B cell (primary cell): ENCODE data around the gene AOPEP. TPM values are rescaled to one million over a fixed set of nuclear protein-coding genes. Genes with fewer than 3 reads are reported as not detected.

Experiments used
- ATAC-seq: fragments of 200-7000 bp; cut with Tn5 transposase; one replicate; pipeline ENCODE4 v1.10.0; 2021; ENCODE audit warnings: low read depth, mild to moderate bottlenecking, moderate number of reproducible peaks, moderate library complexity
- CTCF ChIA-PET: fragments of 350-600 bp; sonication (Branson Sonifier 250); formaldehyde crosslinking; loops from one replicate; lab custom pipeline; 2021; ENCODE audit warnings: antibody characterized with exemption, inconsistent platforms; lab: Charles Lee
- POLR2A ChIA-PET: fragments of 350-600 bp; sonication (Branson Sonifier 250); formaldehyde crosslinking; loops from one replicate; lab custom pipeline; 2021; ENCODE audit warnings: antibody characterized with exemption; lab: Charles Lee
- DNase-seq: peaks from one replicate; pipeline ENCODE4 v3.0.0; 2013
- H2AFZ ChIP-seq: 2 replicates; pipeline ENCODE4 v1.6.1; 2012; ENCODE audit warnings: mild to moderate bottlenecking, low read depth, low read length; ENCODE audit not compliant: insufficient read depth, poor library complexity, severe bottlenecking
- H3K27ac ChIP-seq, 2 donors: 1 replicate in 1 of 2; 2 replicates in 1 of 2; pipeline ENCODE4 v1.5.1; 2012 to 2013; ENCODE audit warnings: low read length in 2 of 2, mild to moderate bottlenecking in 2 of 2, moderate library complexity in 1 of 2
- H3K27me3 ChIP-seq, 4 experiments: fragments of 200-600 bp in 1 of 4; sonication (generic) in 1 of 4; replicated peaks in 1 of 4; 1 replicate in 2 of 4; 2 replicates in 2 of 4; pipeline versions ENCODE4 v1.6.1 to v1.7.0; 2013 to 2016; ENCODE audit warnings: low read length in 3 of 4, mild to moderate bottlenecking in 2 of 4, mixed read lengths in 1 of 4, moderate library complexity in 1 of 4; ENCODE audit not compliant: insufficient read depth in 4 of 4, control insufficient read depth in 3 of 4; ENCODE audit errors: control extremely low read depth in 1 of 4
- H3K36me3 ChIP-seq, 2 experiments: replicated peaks in 1 of 2; 1 replicate in 1 of 2; 2 replicates in 1 of 2; pipeline versions ENCODE4 v1.6.1 to v1.7.1; 2013; ENCODE audit warnings: low read length in 1 of 2; ENCODE audit not compliant: insufficient read depth in 2 of 2, control insufficient read depth in 1 of 2; ENCODE audit errors: control extremely low read depth in 1 of 2, extremely low read depth in 1 of 2
- H3K4me1 ChIP-seq, 2 donors: fragments of 200-600 bp in 1 of 2; sonication (generic) in 1 of 2; 1 replicate in 1 of 2; 2 replicates in 1 of 2; pipeline versions ENCODE4 v1.5.1 to v1.6.1; 2013 to 2017; ENCODE audit warnings: low read length in 2 of 2; ENCODE audit not compliant: control insufficient read depth in 2 of 2, insufficient read depth in 2 of 2
- H3K4me2 ChIP-seq: replicated peaks from 2 replicates; pipeline ENCODE3; 2012; ENCODE audit warnings: mild to moderate bottlenecking, low read depth, low read length; ENCODE audit not compliant: poor library complexity, severe bottlenecking
- H3K4me3 ChIP-seq, 5 experiments: fragments of 200-600 bp in 1 of 5; sonication (generic) in 1 of 5; 1 replicate in 3 of 5; 2 replicates in 2 of 5; pipeline versions ENCODE4 v1.5.1 to v1.7.0; 2011 to 2016; ENCODE audit warnings: low read length in 4 of 5, mild to moderate bottlenecking in 4 of 5, low read depth in 2 of 5, control low read depth in 1 of 5, moderate library complexity in 1 of 5; ENCODE audit not compliant: insufficient read depth in 1 of 5; ENCODE audit errors: control extremely low read depth in 1 of 5, extremely low read depth in 1 of 5
- H3K79me2 ChIP-seq: fragments of 200-600 bp; sonication (generic); one replicate; pipeline ENCODE4 v1.6.0; 2016; ENCODE audit warnings: low read length; ENCODE audit not compliant: control insufficient read depth, insufficient read depth
- H3K9ac ChIP-seq: fragments of 200-600 bp; sonication (generic); 2 replicates; pipeline ENCODE4 v1.6.1; 2017; ENCODE audit warnings: mild to moderate bottlenecking, low read length, moderate library complexity
- H3K9me3 ChIP-seq, 3 donors: one replicate each; pipeline versions ENCODE4 v1.6.1 to v1.7.1; 2013; ENCODE audit warnings: low read length in 2 of 3; ENCODE audit not compliant: control insufficient read depth in 2 of 3, insufficient read depth in 1 of 3; ENCODE audit errors: control extremely low read depth in 1 of 3
- H4K20me1 ChIP-seq: 2 replicates; pipeline ENCODE4 v1.6.0; 2012; ENCODE audit warnings: mild to moderate bottlenecking, low read length; ENCODE audit not compliant: insufficient read depth, control insufficient read depth, poor library complexity, severe bottlenecking
- H3K27ac Mint-ChIP-seq: one replicate; pipeline ENCODE4 v1.8.0; 2021; ENCODE audit warnings: mixed read lengths
- H3K27me3 Mint-ChIP-seq: one replicate; pipeline ENCODE4 v1.8.0; 2021; ENCODE audit warnings: mixed read lengths
- H3K4me1 Mint-ChIP-seq: one replicate; pipeline ENCODE4 v1.8.0; 2021; ENCODE audit warnings: mixed read lengths
- H3K4me3 Mint-ChIP-seq: one replicate; pipeline ENCODE4 v1.8.0; 2021; ENCODE audit warnings: mixed read lengths
- H3K9me3 Mint-ChIP-seq: one replicate; pipeline ENCODE4 v1.8.0; 2022; ENCODE audit warnings: mixed read lengths; ENCODE audit not compliant: insufficient read depth
- CTCF ChIP-seq: fragments of 200-600 bp; IDR thresholded peaks from one replicate; pipeline ENCODE4 v1.8.0; 2022; ENCODE audit warnings: antibody characterized with exemption, mild to moderate bottlenecking
- EZH2 ChIP-seq: IDR thresholded peaks from 2 replicates; pipeline ENCODE4 v1.6.1; 2012; ENCODE audit warnings: borderline replicate concordance, low read depth, mild to moderate bottlenecking, moderate library complexity, low read length; ENCODE audit not compliant: insufficient read depth, poor library complexity, severe bottlenecking
- WGBS: methylation state at CpG from one replicate; pipeline ENCODE4 v1.1.5; 2013; ENCODE audit warnings: missing lambda C conversion rate; ENCODE audit not compliant: insufficient coverage; 5-methylcytosine and 5-hydroxymethylcytosine counted together
- intact Hi-C: fragments of 100-400 bp; cut with micrococcal nuclease; formaldehyde crosslinking; loops from one replicate; pipeline ENCODE4 v1.10.0; 2022
- polyA plus RNA-seq: library from polyadenylated mRNA; depleted of rRNA; stranded (reverse); fragments of >200 nt; gene quantifications from 2 replicates; pipeline ENCODE4 v1.2.3, GENCODE V29; 2012
- total RNA-seq, 2 donors: library from RNA; stranded (reverse); fragments of 120-200 nt in 1 of 2; gene quantifications; 1 replicate in 1 of 2; 2 replicates in 1 of 2; pipeline versions ENCODE4 v1.2.3 to v1.2.4, GENCODE V29; 2013 to 2022

The AOPEP gene
- total and polyA plus RNA-seq, 2 donors (not counting 1 experiment from before 2014, with no cell fraction given) = 5.1 to 35.8 TPM

DNA sequence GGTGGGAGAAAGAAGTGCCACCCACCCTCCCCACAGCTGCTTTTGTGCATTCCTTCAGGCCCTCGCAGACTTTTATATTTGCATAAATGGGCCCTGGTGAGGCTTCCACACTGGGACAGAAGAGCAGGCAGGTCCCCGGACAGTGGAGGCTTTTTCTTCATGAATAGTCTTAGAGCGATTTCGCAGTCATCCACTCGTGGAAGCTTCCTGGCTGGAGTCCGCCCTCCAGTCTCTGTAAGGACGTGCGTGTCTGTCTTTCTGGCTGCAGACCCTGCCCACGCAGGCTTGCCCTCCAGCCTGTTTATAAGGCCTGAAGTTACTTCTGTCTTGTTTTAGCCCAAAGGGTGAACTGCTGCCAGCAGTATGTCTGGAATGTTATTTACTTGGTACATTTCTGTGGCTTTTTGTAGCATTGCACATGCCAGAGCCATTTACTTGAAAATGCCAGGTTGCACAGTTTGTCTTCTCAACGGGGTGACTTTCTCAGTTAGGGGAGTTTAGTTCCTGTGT, 195.7 kb downstream of the AOPEP start:
- Histone ChIP-seq H4K20me1 (no peaks in the 10 kb centered on the region), H3K36me3 (no peaks in the 10 kb centered on the region), H3K4me1 (no peaks in the 10 kb centered on the region), H3K9ac (no peak overlapping the region), H2AFZ (no peak overlapping the region), H3K27ac (no peak overlapping the region), H3K4me3 (no peak overlapping the region), H3K79me2 (no peaks in the 10 kb centered on the region), H3K4me2 (no peak overlapping the region), H3K9me3 (no peaks in the 10 kb centered on the region), H3K27me3 (no peaks in the 10 kb centered on the region)
- intact Hi-C loops = no loop called here
- TF ChIP-seq CTCF (no peak), EZH2 (no peak)
- WGBS = 95% methylated on average over 8 of the region's 10 CpGs
- ChIA-PET CTCF (no interaction called here), POLR2A (no interaction called here)
- H3K9me3 Mint-ChIP-seq = no peaks in the 10 kb centered on the region
- H3K27ac Mint-ChIP-seq = no peak overlapping the region
- H3K4me1 Mint-ChIP-seq = peaks cover 8% of the 10 kb centered on the region
- ATAC-seq (no peak), DNase-seq (no peak)
- no peaks in the 10 kb centered on the region for H3K27me3 Mint-ChIP-seq
- no peak overlapping the region for H3K4me3 Mint-ChIP-seq

DNA sequence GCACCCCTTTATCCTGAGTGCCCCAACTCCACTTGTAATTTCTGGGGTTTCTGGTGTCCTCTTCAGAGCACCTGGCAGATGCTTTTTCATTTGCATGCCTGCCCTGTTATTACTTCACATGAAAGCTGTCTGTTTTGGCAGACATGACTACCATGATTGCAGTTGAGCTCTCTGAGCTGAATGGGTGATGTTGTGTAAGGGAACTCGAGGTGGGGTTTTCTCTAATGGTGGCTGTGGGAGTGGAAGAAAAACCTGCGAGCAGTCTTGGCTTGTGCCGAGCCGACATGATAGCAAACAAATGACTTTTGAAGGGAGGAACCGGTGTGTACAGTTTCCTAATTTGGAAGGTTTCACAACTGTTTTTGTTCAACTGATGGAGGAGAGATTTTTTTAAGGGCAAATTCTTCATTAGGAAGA, 196.2 kb downstream of the AOPEP start:
- H3K79me2 ChIP-seq = no peaks in the 10 kb centered on the region
- ChIA-PET POLR2A (no interaction called here), CTCF (interaction anchor here (0.6 kb wide), 1 partner anchor 206 kb away, joined by 4 read pairs; no protein-coding TSS in a partner anchor)
- TF ChIP-seq EZH2 (no peak), CTCF (no peak)
- H2AFZ ChIP-seq = no peak overlapping the region
- H3K4me1 Mint-ChIP-seq = peaks cover 4% of the 10 kb centered on the region
- H3K4me3 Mint-ChIP-seq = no peak overlapping the region
- no peaks in the 10 kb centered on the region for H3K36me3 ChIP-seq
- no peaks in the 10 kb centered on the region for H3K4me1 ChIP-seq
- H3K27ac Mint-ChIP-seq = no peak overlapping the region
- H3K9me3 ChIP-seq = no peaks in the 10 kb centered on the region
- no peak overlapping the region for H3K27ac ChIP-seq
- intact Hi-C loops = no loop called here
- H3K27me3 ChIP-seq = no peaks in the 10 kb centered on the region
- no peaks in the 10 kb centered on the region for H3K9me3 Mint-ChIP-seq
- WGBS = 93% methylated on average over 5 of the region's 5 CpGs
- H3K9ac ChIP-seq = no peak overlapping the region
- no peak overlapping the region for H3K4me3 ChIP-seq
- no peaks in the 10 kb centered on the region for H4K20me1 ChIP-seq
- no peak for ATAC-seq
- no peaks in the 10 kb centered on the region for H3K27me3 Mint-ChIP-seq
- H3K4me2 ChIP-seq = no peak overlapping the region
- no peak for DNase-seq
